Fibroblast of lung (primary cell): ENCODE results near the gene NEUROD2.

Experiments used
- EZH2 ChIP-seq: IDR thresholded peaks from 2 replicates; pipeline ENCODE4 v1.5.1; 2012; ENCODE audit warnings: low read length, control low read depth, mild to moderate bottlenecking; ENCODE audit errors: missing control alignments
- TF ChIP-seq, protein P1 (sequence below), 2 donors: IDR thresholded peaks in 1 of 2; conservative IDR thresholded peaks in 1 of 2; 1 replicate in 1 of 2; 2 replicates in 1 of 2; pipeline ENCODE4 v1.5.1; 2011 to 2012; ENCODE audit warnings: low read length in 2 of 2, control low read depth in 1 of 2, inconsistent platforms in 1 of 2, low read depth in 1 of 2, mild to moderate bottlenecking in 1 of 2

DNA sequence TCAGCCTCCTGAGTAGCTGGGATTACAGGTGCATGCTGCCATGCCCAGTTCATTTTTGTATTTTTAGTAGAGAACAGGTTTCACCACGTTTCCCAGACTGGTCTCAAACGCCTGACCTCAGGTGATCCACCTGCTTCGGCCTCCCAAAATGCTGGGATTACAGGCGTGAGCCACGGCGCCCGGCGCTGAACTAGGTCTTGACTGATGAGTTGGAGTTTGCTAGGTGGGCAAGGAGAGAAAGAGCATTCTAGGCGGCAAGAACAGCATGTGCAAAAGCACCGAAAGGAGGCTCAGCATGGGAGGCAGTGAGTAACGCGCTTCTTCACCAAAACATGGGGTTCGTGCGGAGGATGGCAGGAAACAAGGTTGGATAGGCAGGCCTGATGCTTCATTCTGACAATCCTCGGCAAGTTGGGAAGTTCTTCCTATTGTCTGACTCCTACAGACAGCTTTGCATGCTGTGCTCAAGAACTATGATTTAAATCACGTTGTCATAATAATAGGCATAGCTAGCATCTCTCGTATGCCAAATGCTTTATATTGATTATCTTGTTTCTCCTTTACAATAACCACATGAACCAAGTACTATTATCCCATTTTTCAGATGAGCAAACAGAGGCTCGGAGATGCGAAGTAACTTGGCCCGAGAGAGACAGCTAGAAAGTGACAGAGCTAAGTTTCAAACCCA is 26.5 kb downstream of the NEUROD2 start:
- TF ChIP-seq, protein P1, sequence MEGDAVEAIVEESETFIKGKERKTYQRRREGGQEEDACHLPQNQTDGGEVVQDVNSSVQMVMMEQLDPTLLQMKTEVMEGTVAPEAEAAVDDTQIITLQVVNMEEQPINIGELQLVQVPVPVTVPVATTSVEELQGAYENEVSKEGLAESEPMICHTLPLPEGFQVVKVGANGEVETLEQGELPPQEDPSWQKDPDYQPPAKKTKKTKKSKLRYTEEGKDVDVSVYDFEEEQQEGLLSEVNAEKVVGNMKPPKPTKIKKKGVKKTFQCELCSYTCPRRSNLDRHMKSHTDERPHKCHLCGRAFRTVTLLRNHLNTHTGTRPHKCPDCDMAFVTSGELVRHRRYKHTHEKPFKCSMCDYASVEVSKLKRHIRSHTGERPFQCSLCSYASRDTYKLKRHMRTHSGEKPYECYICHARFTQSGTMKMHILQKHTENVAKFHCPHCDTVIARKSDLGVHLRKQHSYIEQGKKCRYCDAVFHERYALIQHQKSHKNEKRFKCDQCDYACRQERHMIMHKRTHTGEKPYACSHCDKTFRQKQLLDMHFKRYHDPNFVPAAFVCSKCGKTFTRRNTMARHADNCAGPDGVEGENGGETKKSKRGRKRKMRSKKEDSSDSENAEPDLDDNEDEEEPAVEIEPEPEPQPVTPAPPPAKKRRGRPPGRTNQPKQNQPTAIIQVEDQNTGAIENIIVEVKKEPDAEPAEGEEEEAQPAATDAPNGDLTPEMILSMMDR (conservative IDR thresholded peaks at IDR 0.05 in 1 of 2, IDR thresholded peaks at IDR 0.05 in 1 of 2; ENCODE audit: low read depth in 1 of 2, low read length in 2 of 2): no peak
- TF ChIP-seq EZH2: no peak
